ENCODE data around the gene ZYG11B.
A peak's percentile ranks its signal among the peaks of the same experiment; 100 is the strongest.

ZYG11B gene

GRCh38 chr1:52702886-52703787, 23.1 kb upstream of the ZYG11B start:
- Histone ChIP-seq H3K23ac (ENCODE audit: low read length) (no peak overlapping the region), H4K12ac (ENCODE audit: low read depth, low read length) (no peak overlapping the region), H3K4me1 (ENCODE audit: control insufficient read depth in 1 of 2, insufficient read depth in 2 of 2, low read length in 2 of 2) (peaks cover 12 to 16% of the 10 kb centered on the region in 2 experiments), H3K27me3 (ENCODE audit: insufficient read depth, low read length) (no peaks in the 10 kb centered on the region), H2BK5ac (ENCODE audit: low read depth, low read length, poor library complexity) (no peak overlapping the region), H2BK120ac (ENCODE audit: insufficient read depth, low read length, poor library complexity) (no peak overlapping the region), H3K14ac (ENCODE audit: low read length) (no peak overlapping the region), H3K4ac (ENCODE audit: low read depth, low read length) (no peak overlapping the region), H3K4me2 (ENCODE audit: low read length) (peak overlapping the region; percentile 93), H2AK5ac (ENCODE audit: low read length) (no peak overlapping the region), H3K9me3 (ENCODE audit: insufficient read depth, low read depth, low read length) (no peaks in the 10 kb centered on the region), H4K91ac (ENCODE audit: low read depth, low read length) (peak overlapping the region; percentile 5), H3K79me1 (ENCODE audit: low read length) (peaks cover 10% of the 10 kb centered on the region), H3K9ac (ENCODE audit: low read length) (peak overlapping the region; percentile 43), H3K27ac (ENCODE audit: low read depth, low read length) (peak overlapping the region; percentile 24), H3K79me2 (ENCODE audit: control insufficient read depth, insufficient read depth, low read length, poor library complexity) (no peaks in the 10 kb centered on the region), H2BK12ac (ENCODE audit: low read length) (no peak overlapping the region), H3K4me3 (ENCODE audit: low read depth, low read length) (peak overlapping the region; percentile 82), H2AFZ (ENCODE audit: insufficient read depth, low read length, poor library complexity) (peak overlapping the region; percentile 66), H4K8ac (ENCODE audit: low read depth, low read length) (peak overlapping the region; percentile 61), H3K36me3 (ENCODE audit: control insufficient read depth in 1 of 2, insufficient read depth in 2 of 2, low read length in 2 of 2) (no peaks in the 10 kb centered on the region), H3K18ac (ENCODE audit: low read length) (no peak overlapping the region)
- no CpG with 5 or more reads among the region's 35 CpGs for WGBS (ENCODE audit: extremely low coverage, insufficient coverage, insufficient read length)
- peak; percentile 90 for DNase-seq

GRCh38 chr1:52706136-52706670, 20.1 kb upstream of the ZYG11B start:
- no peak overlapping the region for H3K9ac ChIP-seq (ENCODE audit: low read length)
- peak overlapping the region; percentile 8 for H4K91ac ChIP-seq (ENCODE audit: low read depth, low read length)
- H3K4me3 ChIP-seq (ENCODE audit: low read depth, low read length), result no peak overlapping the region
- no peak overlapping the region for H2BK5ac ChIP-seq (ENCODE audit: low read depth, low read length, poor library complexity)
- H3K18ac ChIP-seq (ENCODE audit: low read length), result no peak overlapping the region
- peak overlapping the region; percentile 5 for H2BK120ac ChIP-seq (ENCODE audit: insufficient read depth, low read length, poor library complexity)
- no peak overlapping the region for H3K14ac ChIP-seq (ENCODE audit: low read length)
- H3K4me2 ChIP-seq (ENCODE audit: low read length), result no peak overlapping the region
- no peak for DNase-seq
- H3K23ac ChIP-seq (ENCODE audit: low read length), result no peak overlapping the region
- no peak overlapping the region for H2AFZ ChIP-seq (ENCODE audit: insufficient read depth, low read length, poor library complexity)
- no peaks in the 10 kb centered on the region for H3K79me2 ChIP-seq (ENCODE audit: control insufficient read depth, insufficient read depth, low read length, poor library complexity)
- no peak overlapping the region for H4K8ac ChIP-seq (ENCODE audit: low read depth, low read length)
- H2BK12ac ChIP-seq (ENCODE audit: low read length), result peak overlapping the region; percentile 42
- WGBS (ENCODE audit: extremely low coverage, insufficient coverage, insufficient read length), result no CpG with 5 or more reads among the region's 6 CpGs
- no peaks in the 10 kb centered on the region for H3K27me3 ChIP-seq (ENCODE audit: insufficient read depth, low read length)
- H2AK5ac ChIP-seq (ENCODE audit: low read length), result no peak overlapping the region
- H3K4ac ChIP-seq (ENCODE audit: low read depth, low read length), result no peak overlapping the region
- no peaks in the 10 kb centered on the region for H3K36me3 ChIP-seq (ENCODE audit: control insufficient read depth in 1 of 2, insufficient read depth in 2 of 2, low read length in 2 of 2)
- H3K27ac ChIP-seq (ENCODE audit: low read depth, low read length), result peak overlapping the region; percentile 0
- H3K4me1 ChIP-seq (ENCODE audit: control insufficient read depth in 1 of 2, insufficient read depth in 2 of 2, low read length in 2 of 2), result peaks cover 13 to 20% of the 10 kb centered on the region in 2 experiments
- H3K79me1 ChIP-seq (ENCODE audit: low read length), result peaks cover 8% of the 10 kb centered on the region
- no peak overlapping the region for H4K12ac ChIP-seq (ENCODE audit: low read depth, low read length)
- H3K9me3 ChIP-seq (ENCODE audit: insufficient read depth, low read depth, low read length), result no peaks in the 10 kb centered on the region

DNA sequence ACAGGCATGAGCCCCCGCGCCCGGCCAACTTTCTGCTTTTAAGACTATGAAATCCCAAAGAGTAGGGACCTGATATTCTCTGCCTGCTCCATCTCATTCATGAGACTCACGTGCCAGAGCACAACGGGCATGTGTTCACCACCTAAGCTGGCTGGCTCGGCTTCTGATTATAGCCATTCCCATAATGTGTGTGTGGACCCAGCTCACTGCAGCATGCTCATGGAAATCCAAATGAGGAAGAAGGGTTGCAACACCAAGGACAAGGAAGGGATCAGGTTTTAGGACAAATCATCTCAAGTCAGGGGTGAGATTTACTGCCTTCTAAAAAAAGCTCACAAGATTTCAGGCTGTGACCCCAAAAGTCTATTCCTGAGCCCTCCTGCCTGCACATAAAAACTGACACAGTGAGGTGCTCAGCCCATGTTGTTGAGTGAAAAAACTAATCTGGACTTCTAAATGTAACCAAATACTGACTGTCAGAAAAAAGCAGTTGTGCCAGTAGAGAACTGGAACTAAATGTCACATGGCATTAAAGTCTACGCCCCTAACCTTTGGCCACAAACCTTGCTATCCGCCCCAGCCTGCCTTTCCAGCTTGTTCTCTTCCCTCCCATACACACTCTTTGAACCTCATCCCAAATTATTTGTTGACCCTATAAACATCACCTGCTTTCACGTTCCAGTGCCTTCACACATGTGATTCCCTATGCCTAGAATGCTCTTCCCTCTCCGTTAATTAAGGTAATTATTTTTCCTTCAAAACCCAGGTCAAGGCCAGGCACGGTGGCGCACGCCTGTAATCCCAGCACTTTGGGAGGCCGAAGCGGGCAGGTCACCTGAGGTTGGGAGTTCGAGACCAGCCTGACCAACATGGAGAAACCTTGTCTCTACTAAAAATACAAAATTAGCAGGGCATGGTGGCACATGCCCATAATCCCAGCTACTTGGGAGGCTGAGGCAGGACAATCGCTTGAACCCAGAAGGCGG, 19.0 kb upstream of the ZYG11B start:
- Histone ChIP-seq H3K9ac (ENCODE audit: low read length) (no peak overlapping the region), H3K79me1 (ENCODE audit: low read length) (peaks cover 8% of the 10 kb centered on the region), H3K36me3 (ENCODE audit: control insufficient read depth in 1 of 2, insufficient read depth in 2 of 2, low read length in 2 of 2) (no peaks in the 10 kb centered on the region), H3K14ac (ENCODE audit: low read length) (no peak overlapping the region), H3K9me3 (ENCODE audit: insufficient read depth, low read depth, low read length) (no peaks in the 10 kb centered on the region), H3K4ac (ENCODE audit: low read depth, low read length) (no peak overlapping the region), H4K91ac (ENCODE audit: low read depth, low read length) (peak overlapping the region; percentile 30), H2BK12ac (ENCODE audit: low read length) (peak overlapping the region; percentile 37), H3K27me3 (ENCODE audit: insufficient read depth, low read length) (no peaks in the 10 kb centered on the region), H3K4me1 (ENCODE audit: control insufficient read depth in 1 of 2, insufficient read depth in 2 of 2, low read length in 2 of 2) (peaks cover 13 to 20% of the 10 kb centered on the region in 2 experiments), H3K23ac (ENCODE audit: low read length) (no peak overlapping the region), H3K27ac (ENCODE audit: low read depth, low read length) (peak overlapping the region; percentile 91), H2AFZ (ENCODE audit: insufficient read depth, low read length, poor library complexity) (no peak overlapping the region), H3K18ac (ENCODE audit: low read length) (no peak overlapping the region), H2BK120ac (ENCODE audit: insufficient read depth, low read length, poor library complexity) (peak overlapping the region; percentile 68), H2BK5ac (ENCODE audit: low read depth, low read length, poor library complexity) (peak overlapping the region; percentile 76), H4K12ac (ENCODE audit: low read depth, low read length) (no peak overlapping the region), H3K4me2 (ENCODE audit: low read length) (no peak overlapping the region), H3K4me3 (ENCODE audit: low read depth, low read length) (no peak overlapping the region), H4K8ac (ENCODE audit: low read depth, low read length) (no peak overlapping the region), H3K79me2 (ENCODE audit: control insufficient read depth, insufficient read depth, low read length, poor library complexity) (no peaks in the 10 kb centered on the region), H2AK5ac (ENCODE audit: low read length) (peak overlapping the region; percentile 59)
- no CpG with 5 or more reads among the region's 18 CpGs for WGBS (ENCODE audit: extremely low coverage, insufficient coverage, insufficient read length)
- DNase-seq, result peak; percentile 50 to 73
